WTC11 (cell line): ENCODE measurements around the gene ANO7. TPM values are rescaled to one million over a fixed set of nuclear protein-coding genes. Genes with fewer than 3 reads are reported as not detected.
A peak's percentile ranks its signal among the peaks of the same experiment; 100 is the strongest.

Experiments used
- ATAC-seq: fragments of 200-7000 bp; cut with Tn5 transposase; 2 replicates; pipeline ENCODE4 v1.10.0; 2021; ENCODE audit warnings: mild to moderate bottlenecking, moderate library complexity
- CTCF ChIA-PET: fragments of 300-600 bp; sonication (Branson Sonifier 250); formaldehyde crosslinking; loops from one replicate; lab custom pipeline; 2021; ENCODE audit warnings: antibody characterized with exemption; lab: Charles Lee
- POLR2A ChIA-PET: fragments of 350-600 bp; sonication (Branson Sonifier 250); formaldehyde crosslinking; loops from one replicate; lab custom pipeline; 2021; ENCODE audit warnings: antibody characterized with exemption; lab: Charles Lee
- DNase-seq: peaks from one replicate; pipeline ENCODE4 v3.0.0; 2021; ENCODE audit warnings: low spot score
- H3K27ac Mint-ChIP-seq: 2 replicates; pipeline ENCODE4 v1.8.0; 2021; ENCODE audit warnings: mixed read lengths
- H3K27me3 Mint-ChIP-seq: 2 replicates; pipeline ENCODE4 v1.8.0; 2021; ENCODE audit warnings: low read depth, mild to moderate bottlenecking, moderate library complexity, mixed read lengths
- H3K36me3 Mint-ChIP-seq: 2 replicates; pipeline ENCODE4 v1.8.0; 2021; ENCODE audit warnings: mixed read lengths
- H3K4me1 Mint-ChIP-seq: 2 replicates; pipeline ENCODE4 v1.8.0; 2022; ENCODE audit warnings: mixed read lengths
- H3K4me3 Mint-ChIP-seq: 2 replicates; pipeline ENCODE4 v1.8.0; 2021; ENCODE audit warnings: mild to moderate bottlenecking, moderate library complexity, mixed read lengths
- H3K9me3 Mint-ChIP-seq: 2 replicates; pipeline ENCODE4 v1.8.0; 2021; ENCODE audit warnings: mixed read lengths
- ATF6 ChIP-seq: sonication (generic); formaldehyde crosslinking; IDR thresholded peaks from 2 replicates; pipeline ENCODE4 v1.8.1; 2023; ENCODE audit warnings: mild to moderate bottlenecking, missing genetic modification reagents
- CREB1 ChIP-seq: sonication (generic); formaldehyde crosslinking; IDR thresholded peaks from 2 replicates; pipeline ENCODE4 v1.8.0; 2023; ENCODE audit warnings: mild to moderate bottlenecking, missing genetic modification reagents
- CREM ChIP-seq: sonication (generic); formaldehyde crosslinking; IDR thresholded peaks from 2 replicates; pipeline ENCODE4 v1.8.1; 2022; ENCODE audit warnings: mild to moderate bottlenecking, missing genetic modification reagents, moderate library complexity
- E2F4 ChIP-seq: sonication (generic); formaldehyde crosslinking; IDR thresholded peaks from 2 replicates; pipeline ENCODE4 v1.8.1; 2022; ENCODE audit warnings: low read depth, mild to moderate bottlenecking, moderate library complexity, missing genetic modification reagents, borderline replicate concordance
- ELF4 ChIP-seq: sonication (generic); formaldehyde crosslinking; IDR thresholded peaks from 2 replicates; pipeline ENCODE4 v1.8.1; 2022; ENCODE audit warnings: low read depth, mild to moderate bottlenecking, moderate library complexity, missing genetic modification reagents
- ESRRA ChIP-seq: sonication (generic); formaldehyde crosslinking; IDR thresholded peaks from 2 replicates; pipeline ENCODE4 v1.8.1; 2022; ENCODE audit warnings: mild to moderate bottlenecking, missing genetic modification reagents, borderline replicate concordance
- FOXJ3 ChIP-seq: sonication (generic); formaldehyde crosslinking; IDR thresholded peaks from 2 replicates; pipeline ENCODE4 v1.9.0; 2021; ENCODE audit warnings: missing genetic modification reagents, mild to moderate bottlenecking, borderline replicate concordance
- MYBL2 ChIP-seq: sonication (generic); formaldehyde crosslinking; IDR thresholded peaks from 2 replicates; pipeline ENCODE4 v1.8.1; 2023; ENCODE audit warnings: mild to moderate bottlenecking, moderate library complexity, missing genetic modification reagents
- NFE2L1 ChIP-seq: sonication (generic); formaldehyde crosslinking; IDR thresholded peaks from 2 replicates; pipeline ENCODE4 v1.8.1; 2023; ENCODE audit warnings: missing genetic modification reagents
- NR3C1 ChIP-seq: sonication (generic); formaldehyde crosslinking; conservative IDR thresholded peaks from 2 replicates; pipeline ENCODE4 v1.8.1; 2023; ENCODE audit warnings: low read depth, mild to moderate bottlenecking, missing genetic modification reagents
- SOX15 ChIP-seq: fragments of 250-450 bp; sonication (Bioruptor Pico); IDR thresholded peaks from 2 replicates; pipeline ENCODE4 v1.9.0; 2021; ENCODE audit warnings: mild to moderate bottlenecking
- TCF7 ChIP-seq: sonication (generic); formaldehyde crosslinking; IDR thresholded peaks from 2 replicates; pipeline ENCODE4 v1.8.0; 2022; ENCODE audit warnings: mild to moderate bottlenecking, low read depth, missing genetic modification reagents, moderate library complexity
- TEAD4 ChIP-seq: sonication (generic); formaldehyde crosslinking; IDR thresholded peaks from 2 replicates; pipeline ENCODE4 v1.8.0; 2022; ENCODE audit warnings: mild to moderate bottlenecking, missing genetic modification reagents
- ZNF671 ChIP-seq: fragments of 250-450 bp; sonication (Bioruptor Pico); IDR thresholded peaks from 2 replicates; pipeline ENCODE4 v1.8.0; 2021; ENCODE audit warnings: mild to moderate bottlenecking
- total RNA-seq: library from RNA; stranded (reverse); gene quantifications from 3 replicates; pipeline ENCODE4 v1.2.3, GENCODE V29; 2021
- TF ChIP-seq, protein P1 (sequence below): sonication (generic); formaldehyde crosslinking; IDR thresholded peaks from 2 replicates; pipeline ENCODE4 v1.8.0; 2022; ENCODE audit warnings: mild to moderate bottlenecking, missing genetic modification reagents
- TF ChIP-seq, protein P2 (sequence below): sonication (generic); formaldehyde crosslinking; IDR thresholded peaks from 2 replicates; pipeline ENCODE4 v1.8.1; 2022; ENCODE audit warnings: mild to moderate bottlenecking, moderate library complexity, missing genetic modification reagents
- TF ChIP-seq, protein P3 (sequence below): sonication (generic); formaldehyde crosslinking; IDR thresholded peaks from 2 replicates; pipeline ENCODE4 v1.8.1; 2023; ENCODE audit warnings: mild to moderate bottlenecking, missing genetic modification reagents, moderate library complexity
- TF ChIP-seq, protein P4 (sequence below): fragments of 250-450 bp; sonication (Bioruptor Pico); IDR thresholded peaks from 2 replicates; pipeline ENCODE4 v1.8.0; 2021; ENCODE audit warnings: mild to moderate bottlenecking
- TF ChIP-seq, protein P5 (sequence below): sonication (generic); formaldehyde crosslinking; IDR thresholded peaks from 2 replicates; pipeline ENCODE4 v1.8.0; 2023; ENCODE audit warnings: missing genetic modification reagents
- TF ChIP-seq, protein P6 (sequence below): fragments of 250-450 bp; sonication (Bioruptor Pico); IDR thresholded peaks from 2 replicates; pipeline ENCODE4 v1.9.0; 2021; ENCODE audit warnings: mild to moderate bottlenecking
- TF ChIP-seq, protein P7 (sequence below): sonication (generic); formaldehyde crosslinking; IDR thresholded peaks from 2 replicates; pipeline ENCODE4 v1.8.0; 2023; ENCODE audit warnings: missing genetic modification reagents, mild to moderate bottlenecking, borderline replicate concordance

Gene ANO7
- total RNA-seq, 1 experiment from 2014 or later = 8.0 TPM

DNA sequence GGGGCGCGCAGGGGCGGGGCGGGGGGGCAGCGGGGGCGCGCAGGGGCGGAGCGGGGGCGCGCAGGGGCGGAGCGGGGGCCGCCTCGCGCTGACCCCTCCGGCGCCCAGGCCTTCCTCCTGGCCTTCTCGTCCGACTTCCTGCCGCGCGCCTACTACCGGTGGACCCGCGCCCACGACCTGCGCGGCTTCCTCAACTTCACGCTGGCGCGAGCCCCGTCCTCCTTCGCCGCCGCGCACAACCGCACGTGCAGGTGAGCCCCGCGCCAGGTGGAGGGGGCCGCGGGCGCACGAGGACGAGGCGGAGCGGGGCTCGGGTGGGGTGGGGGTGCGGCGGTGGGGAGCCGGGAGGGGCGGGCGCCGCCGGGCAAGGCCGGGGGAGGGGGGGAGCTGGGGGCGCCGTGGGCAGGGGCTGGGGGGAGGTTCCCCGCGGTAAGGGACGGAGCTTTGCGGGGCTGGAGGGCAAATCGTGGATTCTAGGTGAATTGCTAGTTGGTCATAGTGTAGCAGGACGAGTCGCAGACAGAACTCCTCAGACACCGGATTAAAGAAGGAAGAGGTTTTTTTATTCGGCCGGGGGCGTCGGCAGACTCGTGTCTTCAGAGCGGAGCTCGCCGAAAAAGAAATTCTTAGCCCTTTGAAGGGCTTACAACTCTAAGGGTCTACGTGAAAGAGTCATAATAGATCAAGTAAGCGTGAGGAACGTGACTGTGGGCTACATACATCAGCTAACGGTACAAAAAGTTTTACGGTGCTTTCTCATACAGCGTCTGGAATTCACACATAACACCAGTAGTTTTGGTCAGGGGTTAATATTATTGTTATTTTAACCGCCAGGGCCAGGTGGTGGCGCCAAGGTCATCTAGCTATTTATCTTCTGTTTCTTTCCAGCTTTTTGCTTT lies 29.9 kb downstream of the ANO7 start:
- DNase-seq (peak; percentile 69), ATAC-seq (peak; percentile 41)
- POLR2A ChIA-PET = interaction anchor here (0.8 kb wide), 1 partner anchor 30 kb away, joined by 3 read pairs; the partner anchor contains the start of gene ANO7
- Mint-ChIP-seq H3K27ac (peak overlapping the region; percentile 76), H3K4me3 (peak overlapping the region; percentile 89), H3K4me1 (peaks cover 25% of the 10 kb centered on the region), H3K9me3 (peaks cover 4% of the 10 kb centered on the region; the same call in 1 of the 2 replicates), H3K27me3 (peaks cover 5% of the 10 kb centered on the region), H3K36me3 (peaks cover 4% of the 10 kb centered on the region)
- CTCF ChIA-PET = interaction anchor here (0.6 to 1.5 kb wide), 6 partner anchors 12 to 500 kb away, joined by 3 to 5 read pairs (median 4); partner anchors contain the start of genes PASK and PPP1R7
- TF ChIP-seq, protein P1, sequence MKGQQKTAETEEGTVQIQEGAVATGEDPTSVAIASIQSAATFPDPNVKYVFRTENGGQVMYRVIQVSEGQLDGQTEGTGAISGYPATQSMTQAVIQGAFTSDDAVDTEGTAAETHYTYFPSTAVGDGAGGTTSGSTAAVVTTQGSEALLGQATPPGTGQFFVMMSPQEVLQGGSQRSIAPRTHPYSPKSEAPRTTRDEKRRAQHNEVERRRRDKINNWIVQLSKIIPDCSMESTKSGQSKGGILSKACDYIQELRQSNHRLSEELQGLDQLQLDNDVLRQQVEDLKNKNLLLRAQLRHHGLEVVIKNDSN = peak; percentile 37; the same call in 1 of the 2 replicates
- TF ChIP-seq FOXJ3 (CRISPR knock-in tag) (no peak), ATF6 (no peak), ESRRA (CRISPR knock-in tag) (peak; percentile 92), ZNF671 (CRISPR knock-in tag) (no peak), NFE2L1 (CRISPR knock-in tag) (peak; percentile 72; the same call in 1 of the 2 replicates), ELF4 (no peak), SOX15 (no peak), CREB1 (CRISPR knock-in tag) (peak; percentile 66; the same call in 1 of the 2 replicates), E2F4 (CRISPR knock-in tag) (0 out of 2 replicates have a peak, but pooled peaks have one; percentile 70), MYBL2 (peak; percentile 85), TCF7 (CRISPR knock-in tag) (peak; percentile 60; the same call in 1 of the 2 replicates), TEAD4 (CRISPR knock-in tag) (0 out of 2 replicates have a peak, but pooled peaks have one; percentile 70), CREM (CRISPR knock-in tag) (no peak), NR3C1 (no peak)
- TF ChIP-seq, protein P2, sequence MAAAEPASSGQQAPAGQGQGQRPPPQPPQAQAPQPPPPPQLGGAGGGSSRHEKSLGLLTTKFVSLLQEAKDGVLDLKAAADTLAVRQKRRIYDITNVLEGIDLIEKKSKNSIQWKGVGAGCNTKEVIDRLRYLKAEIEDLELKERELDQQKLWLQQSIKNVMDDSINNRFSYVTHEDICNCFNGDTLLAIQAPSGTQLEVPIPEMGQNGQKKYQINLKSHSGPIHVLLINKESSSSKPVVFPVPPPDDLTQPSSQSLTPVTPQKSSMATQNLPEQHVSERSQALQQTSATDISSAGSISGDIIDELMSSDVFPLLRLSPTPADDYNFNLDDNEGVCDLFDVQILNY (CRISPR knock-in tag) = no peak
- TF ChIP-seq, protein P3, sequence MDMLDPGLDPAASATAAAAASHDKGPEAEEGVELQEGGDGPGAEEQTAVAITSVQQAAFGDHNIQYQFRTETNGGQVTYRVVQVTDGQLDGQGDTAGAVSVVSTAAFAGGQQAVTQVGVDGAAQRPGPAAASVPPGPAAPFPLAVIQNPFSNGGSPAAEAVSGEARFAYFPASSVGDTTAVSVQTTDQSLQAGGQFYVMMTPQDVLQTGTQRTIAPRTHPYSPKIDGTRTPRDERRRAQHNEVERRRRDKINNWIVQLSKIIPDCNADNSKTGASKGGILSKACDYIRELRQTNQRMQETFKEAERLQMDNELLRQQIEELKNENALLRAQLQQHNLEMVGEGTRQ (CRISPR knock-in tag) = no peak
- TF ChIP-seq, protein P4, sequence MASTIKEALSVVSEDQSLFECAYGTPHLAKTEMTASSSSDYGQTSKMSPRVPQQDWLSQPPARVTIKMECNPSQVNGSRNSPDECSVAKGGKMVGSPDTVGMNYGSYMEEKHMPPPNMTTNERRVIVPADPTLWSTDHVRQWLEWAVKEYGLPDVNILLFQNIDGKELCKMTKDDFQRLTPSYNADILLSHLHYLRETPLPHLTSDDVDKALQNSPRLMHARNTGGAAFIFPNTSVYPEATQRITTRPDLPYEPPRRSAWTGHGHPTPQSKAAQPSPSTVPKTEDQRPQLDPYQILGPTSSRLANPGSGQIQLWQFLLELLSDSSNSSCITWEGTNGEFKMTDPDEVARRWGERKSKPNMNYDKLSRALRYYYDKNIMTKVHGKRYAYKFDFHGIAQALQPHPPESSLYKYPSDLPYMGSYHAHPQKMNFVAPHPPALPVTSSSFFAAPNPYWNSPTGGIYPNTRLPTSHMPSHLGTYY = no peak
- TF ChIP-seq, protein P5, sequence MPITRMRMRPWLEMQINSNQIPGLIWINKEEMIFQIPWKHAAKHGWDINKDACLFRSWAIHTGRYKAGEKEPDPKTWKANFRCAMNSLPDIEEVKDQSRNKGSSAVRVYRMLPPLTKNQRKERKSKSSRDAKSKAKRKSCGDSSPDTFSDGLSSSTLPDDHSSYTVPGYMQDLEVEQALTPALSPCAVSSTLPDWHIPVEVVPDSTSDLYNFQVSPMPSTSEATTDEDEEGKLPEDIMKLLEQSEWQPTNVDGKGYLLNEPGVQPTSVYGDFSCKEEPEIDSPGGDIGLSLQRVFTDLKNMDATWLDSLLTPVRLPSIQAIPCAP (CRISPR knock-in tag) = peak; percentile 89
- TF ChIP-seq, protein P6, sequence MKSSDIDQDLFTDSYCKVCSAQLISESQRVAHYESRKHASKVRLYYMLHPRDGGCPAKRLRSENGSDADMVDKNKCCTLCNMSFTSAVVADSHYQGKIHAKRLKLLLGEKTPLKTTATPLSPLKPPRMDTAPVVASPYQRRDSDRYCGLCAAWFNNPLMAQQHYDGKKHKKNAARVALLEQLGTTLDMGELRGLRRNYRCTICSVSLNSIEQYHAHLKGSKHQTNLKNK (CRISPR knock-in tag) = no peak
- TF ChIP-seq, protein P7, sequence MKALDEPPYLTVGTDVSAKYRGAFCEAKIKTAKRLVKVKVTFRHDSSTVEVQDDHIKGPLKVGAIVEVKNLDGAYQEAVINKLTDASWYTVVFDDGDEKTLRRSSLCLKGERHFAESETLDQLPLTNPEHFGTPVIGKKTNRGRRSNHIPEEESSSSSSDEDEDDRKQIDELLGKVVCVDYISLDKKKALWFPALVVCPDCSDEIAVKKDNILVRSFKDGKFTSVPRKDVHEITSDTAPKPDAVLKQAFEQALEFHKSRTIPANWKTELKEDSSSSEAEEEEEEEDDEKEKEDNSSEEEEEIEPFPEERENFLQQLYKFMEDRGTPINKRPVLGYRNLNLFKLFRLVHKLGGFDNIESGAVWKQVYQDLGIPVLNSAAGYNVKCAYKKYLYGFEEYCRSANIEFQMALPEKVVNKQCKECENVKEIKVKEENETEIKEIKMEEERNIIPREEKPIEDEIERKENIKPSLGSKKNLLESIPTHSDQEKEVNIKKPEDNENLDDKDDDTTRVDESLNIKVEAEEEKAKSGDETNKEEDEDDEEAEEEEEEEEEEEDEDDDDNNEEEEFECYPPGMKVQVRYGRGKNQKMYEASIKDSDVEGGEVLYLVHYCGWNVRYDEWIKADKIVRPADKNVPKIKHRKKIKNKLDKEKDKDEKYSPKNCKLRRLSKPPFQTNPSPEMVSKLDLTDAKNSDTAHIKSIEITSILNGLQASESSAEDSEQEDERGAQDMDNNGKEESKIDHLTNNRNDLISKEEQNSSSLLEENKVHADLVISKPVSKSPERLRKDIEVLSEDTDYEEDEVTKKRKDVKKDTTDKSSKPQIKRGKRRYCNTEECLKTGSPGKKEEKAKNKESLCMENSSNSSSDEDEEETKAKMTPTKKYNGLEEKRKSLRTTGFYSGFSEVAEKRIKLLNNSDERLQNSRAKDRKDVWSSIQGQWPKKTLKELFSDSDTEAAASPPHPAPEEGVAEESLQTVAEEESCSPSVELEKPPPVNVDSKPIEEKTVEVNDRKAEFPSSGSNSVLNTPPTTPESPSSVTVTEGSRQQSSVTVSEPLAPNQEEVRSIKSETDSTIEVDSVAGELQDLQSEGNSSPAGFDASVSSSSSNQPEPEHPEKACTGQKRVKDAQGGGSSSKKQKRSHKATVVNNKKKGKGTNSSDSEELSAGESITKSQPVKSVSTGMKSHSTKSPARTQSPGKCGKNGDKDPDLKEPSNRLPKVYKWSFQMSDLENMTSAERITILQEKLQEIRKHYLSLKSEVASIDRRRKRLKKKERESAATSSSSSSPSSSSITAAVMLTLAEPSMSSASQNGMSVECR (CRISPR knock-in tag) = peak; percentile 83
